ENCODE measurements around the gene SLC30A7. TPM values are rescaled to one million over a fixed set of nuclear protein-coding genes. Genes with fewer than 3 reads are reported as not detected.

The SLC30A7 gene
- total RNA-seq, 4 donors from 2014 or later = 16.1 to 21.6 (median 18.4) TPM

DNA sequence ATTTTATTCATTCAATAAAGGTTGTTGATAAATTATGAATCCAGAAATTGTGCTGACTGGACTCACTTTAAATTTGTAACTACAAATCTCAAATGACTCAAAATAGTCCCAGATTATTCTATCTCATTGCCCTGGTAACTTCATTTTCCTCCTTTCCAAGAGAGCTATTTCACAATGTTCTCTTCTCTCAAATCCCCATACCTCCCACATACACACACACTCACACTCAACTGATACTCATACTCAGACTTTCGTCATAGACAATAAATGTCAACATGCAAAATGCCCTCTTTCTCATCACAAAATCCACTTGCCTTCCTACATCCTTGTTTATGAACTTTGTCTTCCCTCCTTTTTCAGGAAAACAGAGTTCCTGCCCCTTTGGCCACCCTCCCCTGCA, 34.5 kb upstream of the SLC30A7 start:
- WGBS, 2 donors = 86 to 94% methylated on average over 1 of the region's 1 CpG
- H3K4me3 ChIP-seq (ENCODE audit: low read depth, poor library complexity, severe bottlenecking) = no peak overlapping the region
- intact Hi-C loops (cut with DNase I; ENCODE audit: low total_unique reads) = loop anchor here (10.0 kb wide), 1 partner anchor 397 kb away; no protein-coding TSS in a partner anchor
- TF ChIP-seq POLR2A (IDR thresholded peaks at IDR 0.05) = no peak
- TF ChIP-seq, protein P1, sequence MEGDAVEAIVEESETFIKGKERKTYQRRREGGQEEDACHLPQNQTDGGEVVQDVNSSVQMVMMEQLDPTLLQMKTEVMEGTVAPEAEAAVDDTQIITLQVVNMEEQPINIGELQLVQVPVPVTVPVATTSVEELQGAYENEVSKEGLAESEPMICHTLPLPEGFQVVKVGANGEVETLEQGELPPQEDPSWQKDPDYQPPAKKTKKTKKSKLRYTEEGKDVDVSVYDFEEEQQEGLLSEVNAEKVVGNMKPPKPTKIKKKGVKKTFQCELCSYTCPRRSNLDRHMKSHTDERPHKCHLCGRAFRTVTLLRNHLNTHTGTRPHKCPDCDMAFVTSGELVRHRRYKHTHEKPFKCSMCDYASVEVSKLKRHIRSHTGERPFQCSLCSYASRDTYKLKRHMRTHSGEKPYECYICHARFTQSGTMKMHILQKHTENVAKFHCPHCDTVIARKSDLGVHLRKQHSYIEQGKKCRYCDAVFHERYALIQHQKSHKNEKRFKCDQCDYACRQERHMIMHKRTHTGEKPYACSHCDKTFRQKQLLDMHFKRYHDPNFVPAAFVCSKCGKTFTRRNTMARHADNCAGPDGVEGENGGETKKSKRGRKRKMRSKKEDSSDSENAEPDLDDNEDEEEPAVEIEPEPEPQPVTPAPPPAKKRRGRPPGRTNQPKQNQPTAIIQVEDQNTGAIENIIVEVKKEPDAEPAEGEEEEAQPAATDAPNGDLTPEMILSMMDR (IDR thresholded peaks at IDR 0.05) = no peak
- DNase-seq (ENCODE audit: low spot score in 2 of 2) = no peak

GRCh38 chr1:100862591-100862990, 33.3 kb upstream of the SLC30A7 start:
- H3K4me3 ChIP-seq (ENCODE audit: low read depth, poor library complexity, severe bottlenecking) = no peak overlapping the region
- WGBS, 2 donors = 82 to 83% methylated on average over 2 of the region's 2 CpGs
- no peak for DNase-seq (ENCODE audit: low spot score in 2 of 2)
- TF ChIP-seq POLR2A (IDR thresholded peaks at IDR 0.05) = no peak
- TF ChIP-seq, protein P1 (IDR thresholded peaks at IDR 0.05) = no peak
- intact Hi-C loops (cut with DNase I; ENCODE audit: low total_unique reads) = loop anchor here (10.0 kb wide), 1 partner anchor 398 kb away; no protein-coding TSS in a partner anchor

DNA sequence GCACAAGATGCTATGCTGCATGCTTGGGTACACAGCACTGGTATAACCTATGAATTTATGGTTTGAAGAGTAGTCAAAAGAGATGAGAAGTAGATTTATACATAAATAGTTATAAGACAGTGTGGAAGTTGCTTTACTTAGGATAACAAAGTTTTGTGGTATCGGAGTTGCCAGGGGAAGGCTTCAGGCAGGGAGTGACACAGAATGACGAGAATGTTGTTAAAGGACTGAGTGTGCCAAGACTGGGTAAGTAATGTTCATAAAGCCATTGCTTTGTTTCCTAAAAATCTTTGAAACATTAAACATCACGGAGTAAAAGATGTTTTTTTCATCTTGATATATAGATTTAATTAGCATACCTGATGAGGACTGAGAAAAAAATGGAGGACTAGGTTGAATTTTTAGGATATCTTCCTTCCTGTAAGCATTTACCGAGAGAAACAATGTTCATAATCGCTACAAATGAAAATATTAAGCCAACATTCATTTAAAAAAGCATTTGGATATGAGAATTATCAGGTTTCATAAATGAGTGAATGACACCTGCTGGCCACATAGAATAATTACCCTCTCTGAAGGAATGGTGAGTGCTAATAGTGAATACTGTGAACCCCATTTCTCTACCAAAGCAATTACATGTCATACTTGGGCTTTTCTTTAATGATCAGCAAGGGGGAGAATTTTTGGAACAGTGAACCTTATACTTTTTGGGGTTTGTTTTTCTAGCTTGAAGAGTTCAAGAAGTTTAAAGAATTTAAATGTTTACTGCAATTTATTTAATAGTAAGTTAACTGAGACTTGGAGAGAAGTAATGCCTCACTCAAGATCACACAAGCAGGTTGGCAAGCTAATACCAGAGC, 29.6 kb upstream of the SLC30A7 start:
- DNase-seq (ENCODE audit: low spot score in 2 of 2) = no peak
- intact Hi-C loops (cut with DNase I; ENCODE audit: low total_unique reads) = loop anchor here (10.0 kb wide), 1 partner anchor 401 kb away; no protein-coding TSS in a partner anchor
- H3K4me3 ChIP-seq (ENCODE audit: low read depth, poor library complexity, severe bottlenecking) = no peak overlapping the region
- 8 to 26% methylated on average over 5 of the region's 5 CpGs for WGBS, 2 donors
- TF ChIP-seq POLR2A (IDR thresholded peaks at IDR 0.05) = no peak
- TF ChIP-seq, protein P1 (IDR thresholded peaks at IDR 0.05) = no peak

DNA sequence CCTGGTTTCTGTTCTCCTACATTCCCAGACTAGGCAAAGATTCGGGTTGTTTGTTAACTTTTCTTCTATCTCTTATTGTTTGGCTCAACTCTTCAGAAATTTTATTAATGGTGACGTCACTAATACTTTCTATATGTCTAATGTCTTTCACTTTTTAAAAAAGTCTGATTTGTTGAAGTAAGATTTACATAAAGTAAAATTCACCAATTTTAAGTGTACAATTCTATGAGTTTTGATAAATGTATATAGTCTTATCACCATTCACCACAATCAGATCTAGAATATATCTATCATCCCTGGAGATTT, 29.0 kb upstream of the SLC30A7 start:
- H3K4me3 ChIP-seq (ENCODE audit: low read depth, poor library complexity, severe bottlenecking) = no peak overlapping the region
- TF ChIP-seq, protein P1 (IDR thresholded peaks at IDR 0.05) = no peak
- no peak for TF ChIP-seq POLR2A (IDR thresholded peaks at IDR 0.05)
- no peak for DNase-seq (ENCODE audit: low spot score in 2 of 2)
- intact Hi-C loops (cut with DNase I; ENCODE audit: low total_unique reads) = loop anchor here (10.0 kb wide), 1 partner anchor 402 kb away; no protein-coding TSS in a partner anchor
- WGBS, 2 donors = 63 to 70% methylated on average over 2 of the region's 2 CpGs

DNA sequence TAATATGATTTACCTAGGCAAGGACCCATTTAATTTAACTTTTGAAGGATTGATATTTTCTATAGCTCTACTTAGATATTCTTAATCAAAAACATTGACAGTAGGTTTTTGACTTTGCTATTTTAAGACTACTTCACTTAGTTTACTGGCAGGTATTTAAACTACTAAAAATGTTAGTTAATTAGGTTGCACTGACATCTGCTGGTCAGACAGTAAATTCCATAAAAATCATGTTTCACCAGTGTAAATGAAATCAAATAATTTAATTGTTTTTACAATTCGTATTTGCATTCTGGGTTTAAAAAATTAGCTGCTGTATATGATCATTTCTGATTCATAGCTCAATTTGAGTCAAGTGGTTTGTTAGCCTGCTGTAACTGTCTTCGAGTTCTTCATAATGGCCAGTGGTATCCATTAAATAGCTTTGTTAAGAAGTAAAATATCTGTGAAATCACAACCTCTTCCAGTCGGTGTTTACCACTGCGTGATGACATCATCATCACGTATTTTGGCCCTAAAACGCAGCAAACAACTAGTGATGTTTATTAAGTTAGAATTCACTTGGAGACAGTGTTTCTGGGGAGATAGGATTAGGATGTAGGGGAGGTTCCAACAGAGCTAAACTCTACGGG, 27.4 kb upstream of the SLC30A7 start:
- TF ChIP-seq POLR2A (IDR thresholded peaks at IDR 0.05) = no peak
- TF ChIP-seq, protein P1 (IDR thresholded peaks at IDR 0.05) = peak in 1 of 3 donors; percentile 19
- no peak overlapping the region for H3K4me3 ChIP-seq (ENCODE audit: low read depth, poor library complexity, severe bottlenecking)
- WGBS, 2 donors = 15% methylated on average over 7 of the region's 7 CpGs
- intact Hi-C loops (cut with DNase I; ENCODE audit: low total_unique reads) = loop anchor here (10.0 kb wide), 1 partner anchor 404 kb away; no protein-coding TSS in a partner anchor
- no peak for DNase-seq (ENCODE audit: low spot score in 2 of 2)

Data from lower leg skin (tissue), 4 donors.